B cell (primary cell): Measurements from ENCODE around the gene TTC24. TPM values are rescaled to one million over a fixed set of nuclear protein-coding genes. Genes with fewer than 3 reads are reported as not detected.

Source experiments
- ATAC-seq: fragments of 200-7000 bp; cut with Tn5 transposase; one replicate; pipeline ENCODE4 v1.10.0; 2021; ENCODE audit warnings: low read depth, mild to moderate bottlenecking, moderate number of reproducible peaks, moderate library complexity
- CTCF ChIA-PET: fragments of 350-600 bp; sonication (Branson Sonifier 250); formaldehyde crosslinking; loops from one replicate; lab custom pipeline; 2021; ENCODE audit warnings: antibody characterized with exemption, inconsistent platforms; lab: Charles Lee
- POLR2A ChIA-PET: fragments of 350-600 bp; sonication (Branson Sonifier 250); formaldehyde crosslinking; loops from one replicate; lab custom pipeline; 2021; ENCODE audit warnings: antibody characterized with exemption; lab: Charles Lee
- DNase-seq: peaks from one replicate; pipeline ENCODE4 v3.0.0; 2013
- H2AFZ ChIP-seq: 2 replicates; pipeline ENCODE4 v1.6.1; 2012; ENCODE audit warnings: mild to moderate bottlenecking, low read depth, low read length; ENCODE audit not compliant: insufficient read depth, poor library complexity, severe bottlenecking
- H3K27ac ChIP-seq, 2 donors: 1 replicate in 1 of 2; 2 replicates in 1 of 2; pipeline ENCODE4 v1.5.1; 2012 to 2013; ENCODE audit warnings: low read length in 2 of 2, mild to moderate bottlenecking in 2 of 2, moderate library complexity in 1 of 2
- H3K27me3 ChIP-seq, 4 experiments: fragments of 200-600 bp in 1 of 4; sonication (generic) in 1 of 4; replicated peaks in 1 of 4; 1 replicate in 2 of 4; 2 replicates in 2 of 4; pipeline versions ENCODE4 v1.6.1 to v1.7.0; 2013 to 2016; ENCODE audit warnings: low read length in 3 of 4, mild to moderate bottlenecking in 2 of 4, mixed read lengths in 1 of 4, moderate library complexity in 1 of 4; ENCODE audit not compliant: insufficient read depth in 4 of 4, control insufficient read depth in 3 of 4; ENCODE audit errors: control extremely low read depth in 1 of 4
- H3K36me3 ChIP-seq, 2 experiments: replicated peaks in 1 of 2; 1 replicate in 1 of 2; 2 replicates in 1 of 2; pipeline versions ENCODE4 v1.6.1 to v1.7.1; 2013; ENCODE audit warnings: low read length in 1 of 2; ENCODE audit not compliant: insufficient read depth in 2 of 2, control insufficient read depth in 1 of 2; ENCODE audit errors: control extremely low read depth in 1 of 2, extremely low read depth in 1 of 2
- H3K4me1 ChIP-seq, 2 donors: fragments of 200-600 bp in 1 of 2; sonication (generic) in 1 of 2; 1 replicate in 1 of 2; 2 replicates in 1 of 2; pipeline versions ENCODE4 v1.5.1 to v1.6.1; 2013 to 2017; ENCODE audit warnings: low read length in 2 of 2; ENCODE audit not compliant: control insufficient read depth in 2 of 2, insufficient read depth in 2 of 2
- H3K4me2 ChIP-seq: replicated peaks from 2 replicates; pipeline ENCODE3; 2012; ENCODE audit warnings: mild to moderate bottlenecking, low read depth, low read length; ENCODE audit not compliant: poor library complexity, severe bottlenecking
- H3K4me3 ChIP-seq, 5 experiments: fragments of 200-600 bp in 1 of 5; sonication (generic) in 1 of 5; 1 replicate in 3 of 5; 2 replicates in 2 of 5; pipeline versions ENCODE4 v1.5.1 to v1.7.0; 2011 to 2016; ENCODE audit warnings: low read length in 4 of 5, mild to moderate bottlenecking in 4 of 5, low read depth in 2 of 5, control low read depth in 1 of 5, moderate library complexity in 1 of 5; ENCODE audit not compliant: insufficient read depth in 1 of 5; ENCODE audit errors: control extremely low read depth in 1 of 5, extremely low read depth in 1 of 5
- H3K79me2 ChIP-seq: fragments of 200-600 bp; sonication (generic); one replicate; pipeline ENCODE4 v1.6.0; 2016; ENCODE audit warnings: low read length; ENCODE audit not compliant: control insufficient read depth, insufficient read depth
- H3K9ac ChIP-seq: fragments of 200-600 bp; sonication (generic); 2 replicates; pipeline ENCODE4 v1.6.1; 2017; ENCODE audit warnings: mild to moderate bottlenecking, low read length, moderate library complexity
- H3K9me3 ChIP-seq, 3 donors: one replicate each; pipeline versions ENCODE4 v1.6.1 to v1.7.1; 2013; ENCODE audit warnings: low read length in 2 of 3; ENCODE audit not compliant: control insufficient read depth in 2 of 3, insufficient read depth in 1 of 3; ENCODE audit errors: control extremely low read depth in 1 of 3
- H4K20me1 ChIP-seq: 2 replicates; pipeline ENCODE4 v1.6.0; 2012; ENCODE audit warnings: mild to moderate bottlenecking, low read length; ENCODE audit not compliant: insufficient read depth, control insufficient read depth, poor library complexity, severe bottlenecking
- H3K27ac Mint-ChIP-seq: one replicate; pipeline ENCODE4 v1.8.0; 2021; ENCODE audit warnings: mixed read lengths
- H3K27me3 Mint-ChIP-seq: one replicate; pipeline ENCODE4 v1.8.0; 2021; ENCODE audit warnings: mixed read lengths
- H3K4me1 Mint-ChIP-seq: one replicate; pipeline ENCODE4 v1.8.0; 2021; ENCODE audit warnings: mixed read lengths
- H3K4me3 Mint-ChIP-seq: one replicate; pipeline ENCODE4 v1.8.0; 2021; ENCODE audit warnings: mixed read lengths
- H3K9me3 Mint-ChIP-seq: one replicate; pipeline ENCODE4 v1.8.0; 2022; ENCODE audit warnings: mixed read lengths; ENCODE audit not compliant: insufficient read depth
- EZH2 ChIP-seq: IDR thresholded peaks from 2 replicates; pipeline ENCODE4 v1.6.1; 2012; ENCODE audit warnings: borderline replicate concordance, low read depth, mild to moderate bottlenecking, moderate library complexity, low read length; ENCODE audit not compliant: insufficient read depth, poor library complexity, severe bottlenecking
- WGBS: methylation state at CpG from one replicate; pipeline ENCODE4 v1.1.5; 2013; ENCODE audit warnings: missing lambda C conversion rate; ENCODE audit not compliant: insufficient coverage; 5-methylcytosine and 5-hydroxymethylcytosine counted together
- intact Hi-C: fragments of 100-400 bp; cut with micrococcal nuclease; formaldehyde crosslinking; loops from one replicate; pipeline ENCODE4 v1.10.0; 2022
- polyA plus RNA-seq: library from polyadenylated mRNA; depleted of rRNA; stranded (reverse); fragments of >200 nt; gene quantifications from 2 replicates; pipeline ENCODE4 v1.2.3, GENCODE V29; 2012
- total RNA-seq, 2 donors: library from RNA; stranded (reverse); fragments of 120-200 nt in 1 of 2; gene quantifications; 1 replicate in 1 of 2; 2 replicates in 1 of 2; pipeline versions ENCODE4 v1.2.3 to v1.2.4, GENCODE V29; 2013 to 2022
- TF ChIP-seq, protein P1 (sequence below): fragments of 200-600 bp; IDR thresholded peaks from one replicate; pipeline ENCODE4 v1.8.0; 2022; ENCODE audit warnings: antibody characterized with exemption, mild to moderate bottlenecking

Gene TTC24
- total and polyA plus RNA-seq, 2 donors (not counting 1 experiment from before 2014, with no cell fraction given), result 24.3 to 29.8 TPM

- H3K36me3 ChIP-seq, result no peaks in the 10 kb centered on the region
- H3K9ac ChIP-seq, result no peak overlapping the region
- intact Hi-C loops, result no loop called here
- DNase-seq (no peak), ATAC-seq (no peak)
- 90% methylated on average over 1 of the region's 4 CpGs for WGBS
- peaks cover 22% of the 10 kb centered on the region for H3K4me1 Mint-ChIP-seq
- CTCF ChIA-PET, result interaction anchor here (1.2 kb wide), 1 partner anchor 66 kb away, joined by 3 read pairs; no protein-coding TSS in a partner anchor
- H3K4me3 ChIP-seq, result no peak overlapping the region
- TF ChIP-seq EZH2, result no peak
- TF ChIP-seq, protein P1, sequence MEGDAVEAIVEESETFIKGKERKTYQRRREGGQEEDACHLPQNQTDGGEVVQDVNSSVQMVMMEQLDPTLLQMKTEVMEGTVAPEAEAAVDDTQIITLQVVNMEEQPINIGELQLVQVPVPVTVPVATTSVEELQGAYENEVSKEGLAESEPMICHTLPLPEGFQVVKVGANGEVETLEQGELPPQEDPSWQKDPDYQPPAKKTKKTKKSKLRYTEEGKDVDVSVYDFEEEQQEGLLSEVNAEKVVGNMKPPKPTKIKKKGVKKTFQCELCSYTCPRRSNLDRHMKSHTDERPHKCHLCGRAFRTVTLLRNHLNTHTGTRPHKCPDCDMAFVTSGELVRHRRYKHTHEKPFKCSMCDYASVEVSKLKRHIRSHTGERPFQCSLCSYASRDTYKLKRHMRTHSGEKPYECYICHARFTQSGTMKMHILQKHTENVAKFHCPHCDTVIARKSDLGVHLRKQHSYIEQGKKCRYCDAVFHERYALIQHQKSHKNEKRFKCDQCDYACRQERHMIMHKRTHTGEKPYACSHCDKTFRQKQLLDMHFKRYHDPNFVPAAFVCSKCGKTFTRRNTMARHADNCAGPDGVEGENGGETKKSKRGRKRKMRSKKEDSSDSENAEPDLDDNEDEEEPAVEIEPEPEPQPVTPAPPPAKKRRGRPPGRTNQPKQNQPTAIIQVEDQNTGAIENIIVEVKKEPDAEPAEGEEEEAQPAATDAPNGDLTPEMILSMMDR, result no peak
- H2AFZ ChIP-seq, result no peak overlapping the region
- no peaks in the 10 kb centered on the region for H3K27me3 ChIP-seq
- no peak overlapping the region for H3K4me2 ChIP-seq
- no peak overlapping the region for H3K4me3 Mint-ChIP-seq
- peaks cover 20% of the 10 kb centered on the region in 2 donors for H3K4me1 ChIP-seq
- no peaks in the 10 kb centered on the region for H3K9me3 Mint-ChIP-seq
- H3K27ac ChIP-seq, result no peak overlapping the region
- no peaks in the 10 kb centered on the region for H3K27me3 Mint-ChIP-seq
- H4K20me1 ChIP-seq, result no peaks in the 10 kb centered on the region
- POLR2A ChIA-PET, result interaction anchor here (0.5 kb wide), 1 partner anchor 47 kb away, joined by 3 read pairs; the partner anchor contains the start of gene MEF2D
- H3K27ac Mint-ChIP-seq, result no peak overlapping the region
- H3K9me3 ChIP-seq, result no peaks in the 10 kb centered on the region
- H3K79me2 ChIP-seq, result no peaks in the 10 kb centered on the region
Observed at GRCh38 chr1:156547434-156547833, 32.1 kb upstream of the TTC24 start.

GRCh38 chr1:156547982-156548381 lies 31.5 kb upstream of the TTC24 start:
- intact Hi-C loops, result no loop called here
- Histone ChIP-seq H3K9ac (no peak overlapping the region), H3K4me2 (no peak overlapping the region), H2AFZ (no peak overlapping the region), H3K27ac (no peak overlapping the region), H3K9me3 (no peaks in the 10 kb centered on the region), H3K36me3 (no peaks in the 10 kb centered on the region), H3K27me3 (no peaks in the 10 kb centered on the region), H3K4me1 (peaks cover 24 to 26% of the 10 kb centered on the region in 2 donors), H3K4me3 (no peak overlapping the region), H3K79me2 (no peaks in the 10 kb centered on the region), H4K20me1 (no peaks in the 10 kb centered on the region)
- TF ChIP-seq EZH2, result no peak
- ChIA-PET CTCF (interaction anchor here (0.6 to 1.2 kb wide), 3 partner anchors 31 to 67 kb away, joined by 3 read pairs; no protein-coding TSS in a partner anchor), POLR2A (no interaction called here)
- peaks cover 27% of the 10 kb centered on the region for H3K4me1 Mint-ChIP-seq
- H3K27me3 Mint-ChIP-seq, result no peaks in the 10 kb centered on the region
- no peak overlapping the region for H3K4me3 Mint-ChIP-seq
- no peak overlapping the region for H3K27ac Mint-ChIP-seq
- no peaks in the 10 kb centered on the region for H3K9me3 Mint-ChIP-seq
- 98% methylated on average over 8 of the region's 9 CpGs for WGBS
- DNase-seq (no peak), ATAC-seq (no peak)
